GM12878 (cell line): ENCODE data around the gene AKAP14. TPM values are rescaled to one million over a fixed set of nuclear protein-coding genes. Genes with fewer than 3 reads are reported as not detected.

ENCODE experiments used
- ATAC-seq: fragments of 200-7000 bp; cut with Tn5 transposase; 3 replicates; pipeline ENCODE4 v1.9.1; 2020; ENCODE audit warnings: mild to moderate bottlenecking, moderate library complexity
- BruUV-seq: library from RNA; stranded (reverse); fragments of 400-500 nt; replicated peaks from 2 replicates; lab custom pipeline; 2021; lab: Mats Ljungman, UMichigan
- CTCF ChIA-PET: fragments of 300-600 bp; sonication (Branson Sonifier 250); formaldehyde crosslinking; extraction: SDS; loops from one replicate; lab custom pipeline; 2021; ENCODE audit warnings: inconsistent platforms; lab: Yijun Ruan, JAX
- POLR2A ChIA-PET: fragments of 350-600 bp; formaldehyde crosslinking; extraction: SDS; loops from one replicate; lab custom pipeline; 2021; ENCODE audit warnings: inconsistent platforms; lab: Charles Lee
- RAD21 ChIA-PET: fragments of 300-600 bp; sonication (Branson Sonifier 250); formaldehyde crosslinking; loops from one replicate; lab custom pipeline; 2023; ENCODE audit warnings: antibody characterized with exemption; ENCODE audit not compliant: unreplicated experiment; lab: Charles Lee
- SMC1A ChIA-PET: fragments of 300-600 bp; sonication (Branson Sonifier 250); formaldehyde crosslinking; loops from one replicate; lab custom pipeline; 2023; ENCODE audit not compliant: unreplicated experiment, uncharacterized antibody; lab: Charles Lee
- DNase-seq: peaks from one replicate; pipeline ENCODE4 v3.0.0-alpha.2; 2011; ENCODE audit warnings: low read depth, low spot score
- FAIRE-seq: peaks from 3 replicates; lab custom pipeline; 2011; peaks lifted over from hg19 to GRCh38; lab: Jason Lieb, UNC
- H2AFZ ChIP-seq: 2 replicates; pipeline ENCODE4 v1.6.0; 2011; ENCODE audit warnings: low read depth, low read length, control low read depth; ENCODE audit not compliant: control insufficient read depth
- H3K27ac ChIP-seq: 2 replicates; pipeline ENCODE4 v1.5.1; 2011; ENCODE audit warnings: control low read depth; ENCODE audit not compliant: control insufficient read depth, insufficient read depth
- H3K27me3 ChIP-seq, 2 experiments: replicated peaks in 1 of 2; 2 replicates each; pipeline versions ENCODE4 v1.6.0 to v1.6.1; 2011; ENCODE audit warnings: low read length in 1 of 2; ENCODE audit not compliant: control insufficient read depth in 2 of 2, insufficient read depth in 2 of 2
- H3K36me3 ChIP-seq, 2 experiments: 2 replicates each; pipeline ENCODE4 v1.5.1; 2011; ENCODE audit warnings: low read length in 1 of 2; ENCODE audit not compliant: control insufficient read depth in 2 of 2, insufficient read depth in 2 of 2
- H3K4me1 ChIP-seq: 2 replicates; pipeline ENCODE4 v1.6.1; 2011; ENCODE audit warnings: mild to moderate bottlenecking, low read length, moderate library complexity, mixed read lengths; ENCODE audit not compliant: control insufficient read depth, insufficient read depth
- H3K4me2 ChIP-seq: 2 replicates; pipeline ENCODE4 v1.6.0; 2011; ENCODE audit warnings: control low read depth; ENCODE audit not compliant: control insufficient read depth, insufficient read depth
- H3K4me3 ChIP-seq: fragments of 200-600 bp; sonication (generic); 2 replicates; pipeline ENCODE4 v1.5.1; 2016
- H3K79me2 ChIP-seq: 2 replicates; pipeline ENCODE4 v1.6.0; 2011; ENCODE audit warnings: low read length; ENCODE audit not compliant: control insufficient read depth, insufficient read depth
- H3K9ac ChIP-seq: 2 replicates; pipeline ENCODE4 v1.8.0; 2011; ENCODE audit warnings: low read length, control low read depth, mixed read lengths; ENCODE audit not compliant: control insufficient read depth, insufficient read depth
- H3K9me3 ChIP-seq: replicated peaks from 3 replicates; pipeline ENCODE4 v1.5.1; 2011; ENCODE audit warnings: mild to moderate bottlenecking, low read length; ENCODE audit not compliant: control insufficient read depth, insufficient read depth
- H4K20me1 ChIP-seq: 2 replicates; pipeline ENCODE4 v1.6.0; 2011; ENCODE audit not compliant: control insufficient read depth, insufficient read depth
- ATF7 ChIP-seq: fragments of 450-650 bp; IDR thresholded peaks from 2 replicates; pipeline ENCODE4 v1.6.1; 2016; ENCODE audit warnings: low read depth, mild to moderate bottlenecking
- NFYB ChIP-seq: IDR thresholded peaks from 2 replicates; pipeline ENCODE4 v1.6.1; 2011; ENCODE audit warnings: low read depth, mild to moderate bottlenecking, low read length, improper control_type of control experiment, moderate library complexity; ENCODE audit not compliant: insufficient read depth
- RFX5 ChIP-seq: IDR thresholded peaks from 2 replicates; pipeline ENCODE4 v1.6.1; 2011; ENCODE audit warnings: low read depth, low read length, improper control_type of control experiment
- ZNF207 ChIP-seq: fragments of 450-650 bp; IDR thresholded peaks from 2 replicates; pipeline ENCODE4 v1.6.1; 2014; ENCODE audit warnings: antibody characterized with exemption, mild to moderate bottlenecking, borderline replicate concordance
- WGBS: methylation state at CpG from one replicate; pipeline ENCODE4 v1.1.6; 2016; ENCODE audit warnings: low lambda C conversion rate; ENCODE audit not compliant: insufficient replicate concordance, insufficient coverage; ENCODE audit errors: missing lambda C conversion rate; 5-methylcytosine and 5-hydroxymethylcytosine counted together
- in situ Hi-C: fragments of 300-500 bp; cut with MboI; formaldehyde crosslinking; loops from 9 replicates; pipeline ENCODE4 v1.14.3; 2018; ENCODE audit warnings: mixed read lengths
- intact Hi-C: fragments of 100-400 bp; cut with micrococcal nuclease; formaldehyde crosslinking; loops from one replicate; pipeline ENCODE4 v1.14.2; 2022; ENCODE audit not compliant: unreplicated experiment
- polyA plus RNA-seq, 11 experiments: library from polyadenylated mRNA; depleted of rRNA in 4 of 11; unstranded in 6 of 11; stranded (reverse) in 5 of 11; fragments of >200 nt; fragmentation: Nextera tagmentation in 4 of 11; fragmentation: Illumina TruSeq in 1 of 11; extraction: Ambion mirVana in 4 of 11; extraction: Trizol in 1 of 11; gene quantifications; 1 replicate in 1 of 11; 2 replicates in 10 of 11; pipeline versions ENCODE4 v1.2.1 to v1.2.3, GENCODE V29; 2011 to 2016; ENCODE audit warnings: inconsistent platforms in 2 of 11, missing spikeins in 2 of 11, low read depth in 1 of 11
- total RNA-seq, 4 experiments: library from RNA; depleted of rRNA in 3 of 4; stranded (reverse); fragments of >200 nt in 3 of 4; fragmentation: Illumina TruSeq in 1 of 4; extraction: Trizol in 1 of 4; gene quantifications; 2 replicates each; pipeline versions ENCODE4 v1.2.1 to v1.2.3, GENCODE V29; 2013 to 2021
- TF ChIP-seq, protein P1 (sequence below): fragments of 450-650 bp; IDR thresholded peaks from 2 replicates; pipeline ENCODE4 v1.6.1; 2016; ENCODE audit warnings: mild to moderate bottlenecking

AKAP14 gene
- total and polyA plus RNA-seq, 10 of the 15 experiments (the other 5 are each of a cell fraction or from before 2014, with no cell fraction given): not detected

DNA sequence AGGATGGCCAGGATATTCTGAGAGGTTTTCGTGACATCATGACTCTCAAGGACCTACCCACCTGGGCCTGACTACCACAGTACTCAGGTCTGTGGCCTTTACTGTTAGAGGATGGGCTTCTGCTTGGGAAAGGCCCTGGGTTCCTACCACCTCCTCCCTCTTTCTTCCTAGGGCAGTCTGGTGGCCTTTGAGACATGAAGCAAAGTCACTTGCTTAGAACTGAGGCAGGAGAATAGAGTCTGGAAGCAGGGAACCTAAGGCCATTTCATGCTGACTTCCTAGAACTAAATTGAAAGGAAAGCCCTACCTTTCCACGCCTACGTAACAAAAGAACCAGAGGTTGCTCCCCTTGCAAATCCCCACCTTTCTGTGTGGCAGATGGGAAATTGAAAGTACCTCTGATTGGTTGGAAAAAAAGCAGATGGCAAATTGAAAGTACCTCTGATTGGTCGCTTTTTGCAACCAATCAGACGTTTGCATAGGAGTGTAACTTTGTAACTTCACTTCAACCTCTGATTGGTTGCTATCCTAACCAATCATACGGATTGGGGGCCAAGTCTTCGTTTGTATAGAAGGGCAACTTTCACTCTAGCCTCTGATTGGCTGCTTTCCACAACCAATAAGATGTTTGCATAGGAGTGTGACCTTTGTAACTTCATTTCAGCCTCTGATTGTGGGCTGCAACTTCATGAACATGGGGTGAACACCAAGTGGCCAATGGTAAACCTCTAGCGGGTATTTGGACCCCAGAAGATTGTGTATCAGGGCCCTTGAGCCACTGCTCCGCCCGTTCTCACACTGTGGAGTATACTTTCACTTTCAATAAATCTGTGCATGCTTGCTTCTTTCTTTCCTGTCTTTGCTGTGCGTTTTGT is 9.9 kb upstream of the AKAP14 start:
- no peak for DNase-seq
- no peaks in the 10 kb centered on the region for H3K27me3 ChIP-seq
- BruUV-seq: no TSS peak
- POLR2A ChIA-PET: no interaction called here
- ATAC-seq: peak; percentile 14; the same call in 2 of the 3 replicates
- 66% methylated on average over 11 of the region's 11 CpGs for WGBS
- intact Hi-C loops: loop anchor here (10.0 kb wide), 1 partner anchor 401 kb away; no protein-coding TSS in a partner anchor
- CTCF ChIA-PET: no interaction called here
- H2AFZ ChIP-seq: no peak overlapping the region; the same call in 1 of the 2 replicates
- no peak overlapping the region for H3K4me3 ChIP-seq
- in situ Hi-C loops: no loop called here
- TF ChIP-seq NFYB: peak; percentile 88
- no peak for TF ChIP-seq ATF7
- TF ChIP-seq RFX5: no peak
- TF ChIP-seq ZNF207: no peak
- TF ChIP-seq, protein P1, sequence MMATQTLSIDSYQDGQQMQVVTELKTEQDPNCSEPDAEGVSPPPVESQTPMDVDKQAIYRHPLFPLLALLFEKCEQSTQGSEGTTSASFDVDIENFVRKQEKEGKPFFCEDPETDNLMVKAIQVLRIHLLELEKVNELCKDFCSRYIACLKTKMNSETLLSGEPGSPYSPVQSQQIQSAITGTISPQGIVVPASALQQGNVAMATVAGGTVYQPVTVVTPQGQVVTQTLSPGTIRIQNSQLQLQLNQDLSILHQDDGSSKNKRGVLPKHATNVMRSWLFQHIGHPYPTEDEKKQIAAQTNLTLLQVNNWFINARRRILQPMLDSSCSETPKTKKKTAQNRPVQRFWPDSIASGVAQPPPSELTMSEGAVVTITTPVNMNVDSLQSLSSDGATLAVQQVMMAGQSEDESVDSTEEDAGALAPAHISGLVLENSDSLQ: no peak
- no peaks in the 10 kb centered on the region for H3K9me3 ChIP-seq
- SMC1A ChIA-PET: no interaction called here
- RAD21 ChIA-PET: no interaction called here
- no peaks in the 10 kb centered on the region for H3K79me2 ChIP-seq
- no peaks in the 10 kb centered on the region for H4K20me1 ChIP-seq
- H3K4me2 ChIP-seq: 0 out of 2 replicates have a peak overlapping the region, but pooled peaks have one; percentile 41
- H3K27ac ChIP-seq: no peak overlapping the region
- no peak overlapping the region for H3K9ac ChIP-seq
- no peak for FAIRE-seq
- H3K36me3 ChIP-seq: no peaks in the 10 kb centered on the region
- no peaks in the 10 kb centered on the region for H3K4me1 ChIP-seq
